ENCODE measurements around the gene RPL37.
"Not testable (repeated sequence)": the region's sequence is repeated elsewhere in the genome, so short reads cannot be mapped to it uniquely, and the experiment has no call there.

RPL37 gene

GRCh38 chr5:40833712-40834229, 1.3 kb downstream of the RPL37 start:
- DNase-seq (ENCODE audit: low read depth in 2 of 2): no peak

DNA sequence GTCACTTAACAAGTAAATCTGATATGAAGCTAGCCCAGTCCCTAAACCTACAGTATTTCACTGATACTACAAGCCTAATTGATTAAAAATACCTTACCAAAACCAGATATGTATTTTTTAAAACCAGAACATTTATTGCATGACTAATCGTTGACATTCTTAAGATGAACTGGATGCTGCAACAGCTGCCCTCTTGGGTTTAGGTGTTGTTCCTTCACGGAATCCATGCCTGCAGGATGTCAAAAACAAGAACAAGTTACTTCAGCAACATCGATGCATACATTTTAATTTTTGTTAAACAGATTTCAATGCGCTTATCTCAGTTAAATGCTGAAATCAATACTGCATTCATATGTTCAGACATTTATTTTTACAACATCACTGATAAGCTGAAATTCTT, 2.7 kb downstream of the RPL37 start:
- DNase-seq (ENCODE audit: low read depth in 2 of 2): no peak

GRCh38 chr5:40831346-40832210, 3.4 kb downstream of the RPL37 start:
- no peak for DNase-seq (ENCODE audit: low read depth in 2 of 2)

- no peak for DNase-seq (ENCODE audit: low read depth in 2 of 2)
These were observed 5.1 kb downstream of the RPL37 start for GRCh38 chr5:40829748-40830533.

DNA sequence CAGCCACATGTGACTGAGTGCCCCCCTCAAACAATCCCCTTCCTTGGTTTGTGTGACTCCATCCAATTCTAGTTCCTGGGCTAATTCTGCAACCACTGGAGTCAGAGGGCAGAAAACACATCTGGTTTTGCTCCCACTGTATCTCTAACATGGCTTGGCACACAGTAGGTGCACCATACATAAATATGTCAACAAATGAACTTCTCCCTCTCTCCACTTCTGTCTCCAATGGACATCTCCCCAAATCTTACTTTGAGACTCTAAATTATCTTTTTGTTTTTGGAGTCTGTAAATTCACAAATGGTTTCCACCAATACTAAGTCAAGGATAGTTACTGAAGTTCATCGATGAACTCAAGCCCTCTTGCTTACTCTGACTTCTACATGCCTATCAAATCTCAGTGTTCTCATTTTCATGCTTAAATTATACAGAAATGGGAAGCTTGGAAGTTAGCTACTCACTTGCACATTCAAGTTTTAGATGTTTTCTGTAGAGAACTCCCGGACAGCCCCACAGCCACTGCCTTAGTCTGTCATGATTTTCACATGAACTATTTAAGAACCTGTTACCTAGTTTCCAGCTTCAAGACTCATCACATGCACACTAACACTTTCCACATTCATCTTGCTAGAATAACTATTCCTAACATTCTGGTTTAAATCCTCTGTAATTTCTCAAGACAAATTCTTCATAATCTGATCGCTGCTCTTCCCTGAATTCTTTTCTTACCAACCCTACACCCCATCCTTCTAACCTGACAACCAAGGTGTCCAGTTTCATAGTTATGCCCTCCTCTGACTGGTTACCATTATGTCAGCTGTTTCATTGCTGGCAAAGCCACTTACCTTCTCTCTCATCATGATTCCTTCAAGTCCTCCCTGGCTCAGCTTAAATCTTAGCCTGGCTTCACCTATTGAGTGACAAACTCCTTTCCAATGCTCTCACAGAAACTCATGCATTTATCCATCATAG, 6.0 kb downstream of the RPL37 start:
- no peak for DNase-seq (ENCODE audit: low read depth in 2 of 2)

DNA sequence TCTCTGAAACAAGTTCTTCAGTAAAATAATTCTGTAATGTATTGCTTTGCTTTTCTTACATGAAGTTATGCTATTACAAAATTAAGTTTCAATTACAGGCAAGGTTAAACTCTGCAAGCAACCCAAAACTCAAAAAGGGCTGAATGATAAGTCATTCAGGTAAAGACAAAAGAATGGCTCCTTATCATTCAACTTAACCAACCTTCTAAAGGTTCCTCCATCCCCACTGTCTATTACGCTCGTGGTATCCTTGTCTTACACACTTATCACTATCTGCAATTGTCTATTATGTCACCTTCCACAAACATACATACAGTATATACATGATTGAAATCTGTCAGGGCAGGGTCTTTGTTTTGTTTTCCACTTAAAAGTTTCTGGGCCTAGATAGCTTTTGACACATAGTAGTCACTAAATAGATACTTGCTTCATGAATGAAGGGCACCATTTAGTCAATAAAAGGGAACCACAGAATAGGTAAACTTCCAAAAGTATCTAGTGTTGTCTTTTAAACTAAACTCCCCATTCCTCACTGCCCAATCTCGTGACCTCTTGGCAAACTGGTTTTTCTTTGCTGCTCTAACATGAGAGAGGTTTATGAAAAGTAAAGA, 6.9 kb downstream of the RPL37 start:
- DNase-seq (ENCODE audit: low read depth in 2 of 2): no peak

DNA sequence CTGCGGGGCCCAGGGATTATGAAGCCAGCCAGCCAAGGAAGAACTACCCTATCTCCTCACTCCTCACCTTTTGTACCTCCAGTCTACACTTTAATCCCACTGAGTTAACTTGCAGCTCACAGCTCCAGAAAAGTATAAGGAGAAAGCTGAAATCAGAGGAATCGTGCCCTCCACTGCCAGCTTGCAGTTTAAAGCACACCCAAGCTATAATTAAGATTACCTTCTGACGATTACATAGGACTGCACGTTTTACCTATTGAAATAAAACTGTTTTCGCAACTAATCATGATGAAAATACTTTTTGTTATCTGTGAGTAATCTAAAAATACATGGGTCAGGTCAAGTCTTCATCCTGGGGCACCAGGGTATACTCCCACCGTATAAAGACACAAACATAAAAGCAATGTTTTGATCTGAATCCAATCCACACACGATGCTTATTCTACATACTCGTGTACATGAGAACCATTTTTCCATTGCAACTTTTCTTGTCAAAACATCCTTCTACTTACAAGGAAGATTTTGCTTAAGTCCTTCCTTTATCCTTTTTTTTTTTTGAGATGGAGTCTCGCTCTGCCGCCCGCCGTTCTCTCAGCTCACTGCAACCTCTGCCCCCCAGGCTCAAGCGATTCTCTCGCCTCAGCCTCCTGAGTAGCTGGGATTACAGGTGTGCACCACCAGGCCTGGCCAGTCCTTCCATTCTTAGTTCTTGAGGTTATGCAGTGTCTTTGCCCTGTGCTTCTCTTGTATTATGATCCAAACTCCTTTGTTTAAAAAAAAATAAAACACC, 7.6 kb downstream of the RPL37 start:
- no peak for DNase-seq (ENCODE audit: low read depth in 2 of 2)

GRCh38 chr5:40826489-40827187, 8.4 kb downstream of the RPL37 start:
- no peak for DNase-seq (ENCODE audit: low read depth in 2 of 2)

DNA sequence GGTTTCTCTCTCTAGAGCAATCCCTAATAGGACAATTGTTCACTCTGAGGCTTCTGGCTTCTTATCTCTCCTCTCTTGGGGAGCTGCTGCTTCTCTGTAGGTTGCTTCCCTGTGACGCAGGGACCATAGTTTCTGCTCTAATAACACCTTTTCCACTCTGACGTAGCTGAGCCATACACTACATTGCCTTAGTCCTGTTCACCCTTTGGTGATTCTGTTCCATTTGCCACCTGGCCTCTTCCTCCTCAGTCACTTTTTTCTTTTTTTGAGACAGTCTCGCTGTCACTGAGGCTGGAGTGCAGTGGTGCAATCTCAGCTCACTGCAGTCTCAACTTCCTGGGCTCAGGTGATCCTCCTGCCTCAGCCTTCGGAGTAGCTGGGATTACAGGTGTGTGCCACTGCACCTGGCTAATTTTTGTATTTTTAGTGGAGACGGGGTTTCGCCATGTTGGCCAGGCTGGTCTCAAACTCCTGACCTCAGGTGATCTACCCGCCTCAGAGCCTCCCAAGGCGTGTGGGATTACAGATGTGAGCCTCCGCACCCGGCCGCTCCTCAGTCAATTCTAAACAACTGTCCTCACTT, 9.5 kb downstream of the RPL37 start:
- not testable (repeated sequence) for DNase-seq (ENCODE audit: low read depth in 2 of 2)

DNA sequence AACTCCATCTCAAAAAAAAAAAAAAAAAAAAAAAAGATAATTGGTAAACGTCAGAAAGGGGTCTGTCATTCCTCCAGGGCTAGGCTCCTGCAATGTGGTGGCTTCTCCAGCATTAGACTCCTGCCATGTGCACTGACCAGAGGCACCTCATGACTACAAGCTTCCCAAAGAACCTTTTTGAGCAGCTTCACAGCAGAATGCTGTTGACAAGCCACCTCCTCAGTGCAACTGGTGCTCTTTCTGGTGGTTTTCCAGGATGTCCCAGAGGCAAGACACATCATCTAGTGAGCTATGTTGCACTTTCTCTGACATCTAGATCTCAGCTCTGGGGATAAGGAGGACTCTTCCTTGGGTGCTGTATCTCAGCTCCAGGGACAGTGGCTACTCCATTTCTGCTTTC, 11.6 kb downstream of the RPL37 start:
- no peak for DNase-seq (ENCODE audit: low read depth in 2 of 2)

- DNase-seq (ENCODE audit: low read depth in 2 of 2): peak; percentile 36 to 47
These were observed 21.2 kb downstream of the RPL37 start for GRCh38 chr5:40813698-40814281.

DNA sequence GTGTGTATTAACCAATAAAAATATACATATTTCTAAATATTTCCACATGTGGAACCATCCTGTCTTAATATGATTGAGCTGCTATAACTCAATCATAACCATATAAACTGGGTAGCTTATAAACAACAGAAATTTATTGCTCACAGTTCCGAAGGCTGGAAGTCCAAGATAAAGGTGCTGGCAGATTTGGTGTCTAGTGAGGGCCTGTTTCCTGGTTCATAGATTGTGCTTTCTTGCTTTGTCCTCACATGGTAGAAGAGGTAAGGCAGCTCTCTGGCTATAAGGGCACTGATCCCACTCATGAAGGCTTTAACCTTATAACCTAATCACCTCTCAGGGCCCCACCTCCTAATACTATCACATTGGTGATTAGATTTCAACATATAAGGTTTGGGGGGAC, 22.9 kb downstream of the RPL37 start:
- no peak for DNase-seq (ENCODE audit: low read depth in 2 of 2)

DNA sequence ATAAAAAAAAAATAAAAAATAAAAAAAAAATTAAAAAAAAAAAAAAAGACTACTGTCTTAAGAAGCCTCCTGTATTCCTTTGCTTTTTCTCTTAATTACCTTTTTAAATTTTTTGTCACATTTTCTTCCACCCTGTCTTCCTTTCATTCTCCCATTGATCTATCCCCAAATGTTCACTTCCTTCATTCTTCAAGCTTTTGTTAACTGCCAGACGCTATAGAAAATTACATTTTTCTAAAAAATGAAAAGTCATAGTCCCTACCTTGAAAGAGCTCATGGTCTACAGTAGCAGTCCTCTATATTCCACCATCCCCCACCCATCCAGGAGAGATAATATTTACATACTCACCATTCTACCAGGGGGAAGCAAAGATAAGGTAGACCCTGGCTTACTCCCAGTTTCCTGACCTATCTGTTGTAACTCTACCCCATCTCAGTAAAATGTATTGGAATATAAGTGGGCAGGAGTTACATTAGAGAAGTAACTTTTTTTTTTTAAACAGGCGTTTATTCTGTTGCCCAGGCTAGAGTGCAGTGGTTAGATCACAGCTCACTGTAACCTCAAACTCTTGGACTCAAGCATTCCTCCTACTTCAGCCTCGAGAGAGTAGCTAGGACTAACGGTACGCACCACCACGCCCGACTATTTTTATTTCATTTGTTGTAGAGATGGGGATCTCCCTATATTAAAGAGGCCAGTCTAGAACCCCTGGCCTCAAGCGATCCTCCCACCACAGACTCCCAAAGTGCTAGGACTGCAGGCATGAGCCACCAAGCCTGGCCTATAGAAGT, 33.1 kb downstream of the RPL37 start:
- no peak for DNase-seq (ENCODE audit: low read depth in 2 of 2)

DNA sequence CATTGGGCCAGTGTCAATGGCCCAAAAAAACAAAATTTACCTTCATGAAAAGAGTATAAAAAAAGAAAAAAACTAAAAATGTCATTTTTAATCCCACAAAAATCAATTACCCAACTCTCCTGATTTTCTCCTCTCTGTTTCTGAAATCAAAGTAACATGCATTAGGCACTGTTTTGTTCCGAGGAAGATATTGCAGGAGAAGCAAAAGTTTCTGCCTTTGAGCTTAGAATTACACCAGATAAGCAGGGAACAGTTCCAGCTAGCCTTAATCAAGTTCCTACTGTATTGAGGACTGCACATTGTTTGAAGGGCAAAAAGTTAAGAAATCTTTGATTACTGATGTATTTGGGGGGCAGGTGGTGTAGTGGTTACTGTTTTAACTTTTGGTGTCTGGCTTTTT, 35.8 kb downstream of the RPL37 start:
- no peak for DNase-seq (ENCODE audit: low read depth in 2 of 2)

- no peak for DNase-seq (ENCODE audit: low read depth in 2 of 2)
These were observed 36.2 kb downstream of the RPL37 start for GRCh38 chr5:40798801-40799210.

DNA sequence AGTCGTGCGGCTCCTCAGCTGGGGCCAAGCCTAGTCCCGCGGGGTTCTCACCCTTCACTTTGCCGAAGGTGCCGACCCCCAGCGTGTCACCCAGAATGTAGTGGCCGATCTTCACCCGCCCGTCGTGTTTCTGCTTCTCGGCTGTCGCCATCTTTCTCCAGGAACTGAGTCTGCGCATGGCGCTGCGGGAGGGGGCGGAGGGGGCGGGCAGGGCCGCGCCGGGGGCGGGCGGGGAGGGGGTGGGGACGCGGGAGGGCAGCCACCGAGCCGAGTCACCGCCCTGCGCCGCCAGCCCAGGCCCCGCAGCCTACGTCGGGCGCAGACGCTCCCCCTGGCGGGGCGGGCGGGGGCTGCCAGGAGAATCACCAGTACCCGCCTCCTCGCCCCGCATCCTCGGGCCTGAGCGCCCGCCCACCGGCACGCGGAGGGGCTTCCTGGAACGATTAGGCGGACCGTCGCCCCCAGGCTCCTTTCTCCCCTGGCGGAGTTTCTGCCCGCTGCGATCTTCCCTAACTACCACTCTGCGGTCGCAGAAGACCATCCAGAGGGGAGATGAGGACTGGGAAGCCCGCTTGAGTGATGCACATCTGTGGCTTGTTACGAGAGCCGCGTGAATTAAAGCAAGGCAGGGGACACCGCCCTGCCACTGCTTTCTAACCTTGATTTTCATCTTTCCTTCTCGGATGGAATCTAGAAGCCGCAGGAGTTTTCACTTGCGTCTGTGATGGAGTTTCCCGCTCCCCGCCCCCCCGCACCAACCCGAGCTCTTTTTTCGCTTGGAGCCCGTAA, 36.8 kb downstream of the RPL37 start, which contains the start of gene PRKAA1:
Gene PRKAA1, minus strand, starts transcription at position 363 of the 789 bp plus-strand sequence. Its CDS starts 185 bp downstream, at position 178.
- peak; percentile 64 to 81 for DNase-seq (ENCODE audit: low read depth in 2 of 2)
